ENCODE data around the gene NKAP. TPM values are rescaled to one million over a fixed set of nuclear protein-coding genes. Genes with fewer than 3 reads are reported as not detected.
"Not testable (repeated sequence)": the region's sequence is repeated elsewhere in the genome, so short reads cannot be mapped to it uniquely, and the experiment has no call there.

NKAP gene
- total and polyA plus RNA-seq, 2 of the 8 experiments (the other 6 are each of a cell fraction or from before 2014, with no cell fraction given) = 2.8 to 7.1 TPM

- TF ChIP-seq TAF7 (optimal IDR thresholded peaks at IDR 0.05; ENCODE audit: borderline replicate concordance, low read depth, low read length) = no peak
- no peak for TF ChIP-seq GTF2F1 (IDR thresholded peaks at IDR 0.05; ENCODE audit: borderline replicate concordance, low read depth, low read length)
- no peak for TF ChIP-seq CREB1 (IDR thresholded peaks at IDR 0.05)
Observed at GRCh38 chrX:119960625-119961024, 17.1 kb upstream of the NKAP start (continued).

GRCh38 chrX:119955807-119956570, 12.4 kb upstream of the NKAP start:
- not testable (repeated sequence) for H3K9me3 ChIP-seq (ENCODE audit: insufficient read depth in 2 of 2, low read depth in 1 of 2, low read length in 1 of 2); H3K9ac ChIP-seq (replicated peaks in 1 of 4; ENCODE audit: extremely low read depth in 1 of 4, low read depth in 3 of 4, low read length in 3 of 4)
- CTCF ChIA-PET (ENCODE audit: partially characterized antibody) = interaction anchor here (1.2 kb wide), 2 partner anchors 8 to 9 kb away, joined by 4 to 10 read pairs; no protein-coding TSS in a partner anchor

More at GRCh38 chrX:119955807-119956570, 12.4 kb upstream of the NKAP start:
- H4K5ac ChIP-seq (ENCODE audit: insufficient read length, low read depth, low read length); H3K23me2 ChIP-seq (ENCODE audit: low read depth, low read length); H2AFZ ChIP-seq (ENCODE audit: low read length); H3K4me3 ChIP-seq (ENCODE audit: extremely low read depth in 1 of 4, insufficient read depth in 2 of 4, low read depth in 3 of 4, low read length in 4 of 4); H3K27ac ChIP-seq (ENCODE audit: low read depth, low read length); POLR2A ChIA-PET (ENCODE audit: partially characterized antibody); H2BK5ac ChIP-seq (ENCODE audit: low read depth, low read length); H3K79me2 ChIP-seq (ENCODE audit: control insufficient read depth in 1 of 2, insufficient read depth in 2 of 2, low read length in 2 of 2); H3K27me3 ChIP-seq (replicated peaks in 1 of 4; ENCODE audit: control insufficient read depth in 3 of 4, extremely low read depth in 1 of 4, insufficient read depth in 3 of 4, low read length in 3 of 4); H3K56ac ChIP-seq (replicated peaks; ENCODE audit: insufficient read length, low read depth, low read length); H2BK20ac ChIP-seq (ENCODE audit: low read length); H3K14ac ChIP-seq (ENCODE audit: insufficient read length); H3K18ac ChIP-seq (ENCODE audit: extremely low read depth, low read length); H4K20me1 ChIP-seq (replicated peaks in 1 of 2; ENCODE audit: control insufficient read depth in 1 of 2, insufficient read depth in 2 of 2, low read length in 2 of 2); DNase-seq (ENCODE audit: low read depth in 1 of 2, low spot score in 2 of 2); H3K23ac ChIP-seq (ENCODE audit: insufficient read length); H2BK12ac ChIP-seq (ENCODE audit: low read depth, low read length); H3K4ac ChIP-seq (replicated peaks; ENCODE audit: insufficient read length, low read depth, low read length); H4K91ac ChIP-seq (replicated peaks; ENCODE audit: insufficient read length, low read length); H3K36me3 ChIP-seq (ENCODE audit: control insufficient read depth in 2 of 4, insufficient read depth in 4 of 4, low read length in 3 of 4); FAIRE-seq; H2BK120ac ChIP-seq (replicated peaks; ENCODE audit: low read depth, low read length); H3K4me2 ChIP-seq (ENCODE audit: insufficient read depth in 1 of 2, low read depth in 2 of 2, low read length in 2 of 2); H2AK5ac ChIP-seq (ENCODE audit: low read depth, low read length); H2BK15ac ChIP-seq (ENCODE audit: low read length); H3K79me1 ChIP-seq (ENCODE audit: low read depth, low read length); H4K8ac ChIP-seq (ENCODE audit: extremely low read depth, insufficient read depth, low read length); H3K4me1 ChIP-seq (replicated peaks in 1 of 4; ENCODE audit: control insufficient read depth in 3 of 4, insufficient read depth in 4 of 4, low read length in 3 of 4): not testable (repeated sequence)
- 96% methylated on average over 13 of the region's 21 CpGs; no CpG with 5 or more reads in 1 of the 2 experiments for WGBS, 2 experiments (ENCODE audit: extremely low coverage in 1 of 2, insufficient coverage in 1 of 2, insufficient read length in 1 of 2, insufficient replicate concordance in 2 of 2, low coverage in 1 of 2, low lambda C conversion rate in 2 of 2, missing lambda C conversion rate in 1 of 2)

All from H1 (cell line).